Brain microvascular endothelial cell (primary cell): ENCODE measurements around the gene PATE2.

Source experiments
- DNase-seq: peaks from one replicate; pipeline ENCODE4 v3.0.0-alpha.2; 2020
- H3K27ac ChIP-seq: fragments of 250-450 bp; sonication (Bioruptor Pico); 2 replicates; pipeline ENCODE4 v1.5.1; 2020; ENCODE audit warnings: mild to moderate bottlenecking, moderate library complexity
- H3K27me3 ChIP-seq: fragments of 250-450 bp; sonication (Bioruptor Pico); replicated peaks from 2 replicates; pipeline ENCODE4 v1.5.1; 2020; ENCODE audit warnings: mild to moderate bottlenecking
- H3K36me3 ChIP-seq: fragments of 250-450 bp; sonication (Bioruptor Pico); replicated peaks from 2 replicates; pipeline ENCODE4 v1.5.1; 2020; ENCODE audit warnings: mild to moderate bottlenecking
- H3K4me3 ChIP-seq: 2 replicates; pipeline ENCODE4 v1.5.1; 2011; ENCODE audit warnings: low read depth, mild to moderate bottlenecking, control low read depth, low read length, moderate library complexity
- CTCF ChIP-seq: IDR thresholded peaks from 2 replicates; pipeline ENCODE4 v1.5.1; 2011; ENCODE audit warnings: low read depth, mild to moderate bottlenecking, moderate library complexity, low read length, control low read depth, inconsistent platforms; ENCODE audit errors: missing control alignments
- in situ Hi-C: cut with HindIII; loops from 2 replicates; pipeline ENCODE4 v1.10.0; 2017; ENCODE audit warnings: low sequenced_read_pairs, low pct_ligation_motif_present

The PATE2 gene

GRCh38 chr11:125768336-125769046 lies 10.1 kb downstream of the PATE2 start:
- no peak for DNase-seq
- H3K36me3 ChIP-seq, result no peaks in the 10 kb centered on the region
- H3K27ac ChIP-seq, result no peak overlapping the region
- no peaks in the 10 kb centered on the region for H3K27me3 ChIP-seq
- no peak overlapping the region for H3K4me3 ChIP-seq
- in situ Hi-C loops, result no loop called here
- TF ChIP-seq CTCF, result no peak

GRCh38 chr11:125766251-125766650 lies 12.4 kb downstream of the PATE2 start:
- Histone ChIP-seq H3K36me3 (no peaks in the 10 kb centered on the region), H3K4me3 (no peak overlapping the region), H3K27me3 (no peaks in the 10 kb centered on the region), H3K27ac (no peak overlapping the region)
- DNase-seq, result no peak
- TF ChIP-seq CTCF, result no peak
- in situ Hi-C loops, result no loop called here

GRCh38 chr11:125763483-125763882 lies 15.1 kb downstream of the PATE2 start:
- Histone ChIP-seq H3K27me3 (no peaks in the 10 kb centered on the region), H3K36me3 (no peaks in the 10 kb centered on the region), H3K27ac (no peak overlapping the region), H3K4me3 (no peak overlapping the region)
- in situ Hi-C loops, result no loop called here
- TF ChIP-seq CTCF, result no peak
- no peak for DNase-seq

GRCh38 chr11:125762445-125762844 lies 16.2 kb downstream of the PATE2 start:
- Histone ChIP-seq H3K27me3 (no peaks in the 10 kb centered on the region), H3K27ac (no peak overlapping the region), H3K4me3 (no peak overlapping the region), H3K36me3 (no peaks in the 10 kb centered on the region)
- no peak for TF ChIP-seq CTCF
- no peak for DNase-seq
- in situ Hi-C loops, result no loop called here

GRCh38 chr11:125756050-125756449 lies 22.6 kb downstream of the PATE2 start:
- in situ Hi-C loops, result no loop called here
- Histone ChIP-seq H3K27ac (no peak overlapping the region), H3K36me3 (no peaks in the 10 kb centered on the region), H3K27me3 (no peaks in the 10 kb centered on the region), H3K4me3 (no peak overlapping the region)
- DNase-seq, result no peak
- TF ChIP-seq CTCF, result no peak

GRCh38 chr11:125750629-125751028 lies 28.0 kb downstream of the PATE2 start:
- Histone ChIP-seq H3K36me3 (no peaks in the 10 kb centered on the region), H3K4me3 (no peak overlapping the region), H3K27me3 (no peaks in the 10 kb centered on the region), H3K27ac (no peak overlapping the region)
- no peak for TF ChIP-seq CTCF
- no peak for DNase-seq
- in situ Hi-C loops, result no loop called here
